HG03521 (cell line): ENCODE results near the gene C19orf25.

Experiments
- ATAC-seq: cut with Tn5 transposase; IDR thresholded peaks from one replicate; pipeline ENCODE4 v1.9.1; 2021; ENCODE audit warnings: mild to moderate bottlenecking, moderate library complexity; ENCODE audit not compliant: unreplicated experiment

Gene C19orf25

GRCh38 chr19:1467490-1468273 lies 11.3 kb downstream of the C19orf25 start:
- ATAC-seq, result no peak

DNA sequence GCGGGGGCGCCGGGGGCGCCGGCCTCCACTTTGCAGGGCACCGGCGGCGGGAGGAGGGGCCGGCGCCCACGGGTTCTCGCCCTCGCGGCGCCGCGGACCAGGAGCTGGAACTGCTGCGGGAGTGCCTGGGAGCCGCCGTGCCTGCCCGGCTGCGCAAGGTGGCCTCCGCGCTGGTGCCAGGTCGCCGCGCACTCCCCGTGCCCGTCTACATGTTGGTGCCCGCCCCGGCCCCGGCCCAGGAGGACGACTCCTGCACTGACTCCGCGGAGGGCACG lies 11.9 kb downstream of the C19orf25 start:
- ATAC-seq, result no peak

- ATAC-seq, result no peak
Measured at GRCh38 chr19:1466461-1467214, 12.4 kb downstream of the C19orf25 start.

DNA sequence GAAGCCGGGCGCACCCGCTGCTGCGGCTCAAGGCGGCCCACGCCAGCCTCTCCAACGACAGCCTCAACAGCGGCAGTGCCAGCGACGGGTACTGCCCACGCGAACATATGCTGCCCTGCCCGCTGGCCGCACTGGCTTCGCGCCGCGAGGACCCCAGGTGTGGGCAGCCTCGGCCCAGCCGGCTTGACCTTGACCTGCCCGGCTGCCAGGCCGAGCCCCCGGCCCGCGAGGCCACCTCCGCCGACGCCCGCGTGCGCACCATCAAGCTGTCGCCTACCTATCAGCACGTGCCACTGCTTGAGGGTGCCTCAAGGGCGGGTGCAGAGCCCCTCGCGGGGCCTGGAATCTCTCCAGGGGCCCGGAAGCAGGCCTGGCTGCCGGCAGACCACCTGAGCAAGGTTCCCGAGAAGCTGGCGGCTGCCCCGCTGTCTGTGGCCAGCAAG lies 13.0 kb downstream of the C19orf25 start:
- ATAC-seq, result no peak

DNA sequence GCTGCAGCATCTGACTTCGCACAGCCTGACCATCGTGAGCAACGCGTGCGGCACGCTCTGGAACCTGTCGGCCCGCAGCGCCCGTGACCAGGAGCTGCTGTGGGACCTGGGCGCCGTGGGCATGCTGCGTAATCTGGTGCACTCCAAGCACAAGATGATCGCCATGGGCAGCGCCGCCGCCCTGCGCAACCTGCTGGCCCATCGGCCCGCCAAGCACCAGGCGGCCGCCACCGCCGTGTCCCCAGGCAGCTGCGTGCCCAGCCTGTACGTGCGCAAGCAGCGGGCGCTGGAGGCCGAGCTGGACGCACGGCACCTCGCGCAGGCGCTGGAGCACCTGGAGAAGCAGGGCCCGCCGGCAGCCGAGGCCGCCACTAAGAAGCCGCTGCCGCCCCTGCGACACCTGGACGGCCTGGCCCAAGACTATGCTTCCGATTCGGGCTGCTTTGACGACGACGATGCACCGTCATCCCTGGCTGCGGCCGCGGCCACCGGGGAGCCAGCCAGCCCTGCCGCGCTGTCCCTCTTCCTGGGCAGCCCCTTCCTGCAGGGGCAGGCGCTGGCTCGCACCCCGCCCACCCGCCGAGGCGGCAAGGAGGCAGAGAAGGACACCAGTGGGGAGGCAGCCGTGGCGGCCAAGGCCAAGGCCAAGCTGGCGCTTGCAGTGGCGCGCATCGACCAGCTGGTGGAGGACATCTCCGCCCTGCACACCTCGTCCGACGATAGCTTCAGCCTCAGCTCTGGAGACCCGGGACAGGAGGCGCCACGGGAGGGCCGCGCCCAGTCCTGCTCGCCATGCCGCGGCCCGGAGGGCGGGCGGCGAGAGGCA lies 13.6 kb downstream of the C19orf25 start:
- no peak for ATAC-seq

DNA sequence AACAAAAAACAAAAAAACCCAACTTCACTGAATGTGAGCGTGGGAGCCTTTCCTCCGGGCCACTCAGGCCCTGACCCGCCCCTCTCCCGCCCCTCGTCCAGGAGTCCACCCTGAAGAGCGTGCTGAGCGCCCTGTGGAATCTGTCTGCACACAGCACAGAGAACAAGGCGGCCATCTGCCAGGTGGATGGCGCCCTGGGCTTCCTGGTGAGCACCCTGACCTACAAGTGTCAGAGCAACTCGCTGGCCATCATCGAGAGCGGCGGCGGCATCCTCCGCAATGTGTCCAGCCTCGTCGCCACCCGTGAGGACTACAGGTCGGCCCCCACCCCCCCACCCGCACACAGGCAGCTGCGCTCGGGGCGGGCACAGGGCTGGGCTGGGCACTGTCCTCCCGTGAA lies 17.2 kb downstream of the C19orf25 start:
- no peak for ATAC-seq

- ATAC-seq, result no peak
Measured at GRCh38 chr19:1460033-1460995, 18.7 kb downstream of the C19orf25 start.

DNA sequence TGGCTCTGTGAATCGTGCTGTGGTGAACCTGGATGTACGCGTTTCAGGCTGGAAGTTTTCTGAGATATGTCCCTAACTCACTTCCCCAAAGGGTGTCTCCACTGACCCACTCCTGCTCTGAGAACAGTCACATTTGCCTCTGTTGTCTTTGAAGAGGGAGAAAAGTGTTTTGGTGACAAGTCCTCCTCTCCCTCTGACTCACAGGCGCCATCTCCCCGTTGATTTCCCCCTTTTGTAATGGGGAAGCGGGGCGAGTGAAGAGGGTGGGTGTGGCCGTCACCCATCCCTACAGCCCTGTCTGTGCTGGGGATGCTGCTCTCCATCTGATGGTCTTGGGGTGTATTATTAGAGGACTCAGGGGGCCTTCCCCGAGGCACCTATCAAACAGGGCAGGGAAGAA lies 19.5 kb downstream of the C19orf25 start:
- ATAC-seq, result no peak

- ATAC-seq, result no peak
Measured at GRCh38 chr19:1457892-1458291, 21.1 kb downstream of the C19orf25 start.

DNA sequence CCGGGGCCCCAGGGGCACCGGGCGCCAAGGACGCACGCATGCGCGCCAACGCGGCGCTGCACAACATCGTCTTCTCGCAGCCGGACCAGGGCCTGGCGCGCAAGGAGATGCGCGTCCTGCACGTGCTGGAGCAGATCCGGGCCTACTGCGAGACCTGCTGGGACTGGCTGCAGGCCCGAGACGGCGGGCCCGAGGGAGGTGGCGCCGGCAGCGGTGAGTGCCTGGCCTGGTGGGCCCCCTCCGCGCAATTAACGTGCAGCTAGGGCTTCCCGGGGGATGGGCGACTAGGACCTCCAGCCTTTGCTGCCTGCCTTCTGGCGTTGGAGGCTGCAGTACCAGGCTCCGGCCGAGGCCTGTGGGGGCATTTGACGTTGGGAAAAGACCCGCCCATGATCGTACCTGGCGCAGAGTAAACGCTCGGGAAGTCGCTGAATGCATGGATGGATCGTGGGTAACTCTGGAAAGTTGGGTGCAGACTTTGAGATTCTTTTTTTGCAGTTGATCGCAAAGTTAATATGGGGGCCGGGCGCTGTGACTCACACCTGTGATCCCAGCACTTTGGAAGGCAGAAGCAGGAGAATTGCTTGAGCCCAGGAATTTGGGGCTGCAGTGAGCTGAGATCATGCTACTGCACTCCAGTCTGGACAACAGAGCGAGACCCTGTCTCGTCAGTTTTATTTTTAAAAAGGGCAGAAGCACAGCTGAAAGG lies 21.8 kb downstream of the C19orf25 start:
- no peak for ATAC-seq

- no peak for ATAC-seq
Measured at GRCh38 chr19:1456121-1456900, 22.7 kb downstream of the C19orf25 start.

DNA sequence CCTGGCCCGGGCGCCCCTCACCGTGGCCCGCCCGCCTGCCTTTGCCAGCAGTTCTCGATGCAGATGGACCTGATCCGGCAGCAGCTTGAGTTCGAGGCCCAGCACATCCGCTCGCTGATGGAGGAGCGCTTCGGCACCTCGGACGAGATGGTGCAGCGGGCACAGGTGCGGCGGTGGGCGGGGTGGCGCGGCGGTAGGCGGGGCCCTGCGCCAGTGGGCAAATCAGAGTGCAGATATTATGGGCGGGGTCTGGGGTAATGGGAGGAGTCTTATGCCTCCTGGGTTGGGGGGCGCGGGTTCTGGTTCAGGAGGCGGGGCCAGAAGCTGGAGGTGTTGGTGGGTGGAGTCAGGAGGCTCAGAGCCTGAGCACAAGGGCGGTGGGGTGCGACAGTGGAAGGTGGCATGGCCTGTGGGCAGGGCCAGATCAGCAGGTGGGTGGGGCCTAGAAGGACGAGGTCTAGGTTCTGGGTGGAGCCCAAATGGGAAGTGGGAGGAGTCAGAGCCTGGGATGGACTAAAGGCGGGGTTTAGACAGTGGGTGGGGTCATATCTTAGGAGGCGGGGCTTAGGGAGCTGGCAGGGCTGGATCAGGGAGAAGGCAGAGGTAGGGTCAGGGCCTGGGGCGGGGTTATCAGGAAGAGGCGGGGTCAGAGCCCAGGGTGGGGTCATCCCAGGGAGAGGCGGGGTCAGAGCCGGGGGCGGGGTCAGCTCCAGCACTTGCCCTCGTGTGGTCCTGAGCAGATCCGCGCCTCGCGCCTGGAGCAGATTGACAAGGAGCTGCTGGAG lies 23.5 kb downstream of the C19orf25 start:
- no peak for ATAC-seq

GRCh38 chr19:1455002-1455335 lies 24.0 kb downstream of the C19orf25 start:
- ATAC-seq, result no peak

DNA sequence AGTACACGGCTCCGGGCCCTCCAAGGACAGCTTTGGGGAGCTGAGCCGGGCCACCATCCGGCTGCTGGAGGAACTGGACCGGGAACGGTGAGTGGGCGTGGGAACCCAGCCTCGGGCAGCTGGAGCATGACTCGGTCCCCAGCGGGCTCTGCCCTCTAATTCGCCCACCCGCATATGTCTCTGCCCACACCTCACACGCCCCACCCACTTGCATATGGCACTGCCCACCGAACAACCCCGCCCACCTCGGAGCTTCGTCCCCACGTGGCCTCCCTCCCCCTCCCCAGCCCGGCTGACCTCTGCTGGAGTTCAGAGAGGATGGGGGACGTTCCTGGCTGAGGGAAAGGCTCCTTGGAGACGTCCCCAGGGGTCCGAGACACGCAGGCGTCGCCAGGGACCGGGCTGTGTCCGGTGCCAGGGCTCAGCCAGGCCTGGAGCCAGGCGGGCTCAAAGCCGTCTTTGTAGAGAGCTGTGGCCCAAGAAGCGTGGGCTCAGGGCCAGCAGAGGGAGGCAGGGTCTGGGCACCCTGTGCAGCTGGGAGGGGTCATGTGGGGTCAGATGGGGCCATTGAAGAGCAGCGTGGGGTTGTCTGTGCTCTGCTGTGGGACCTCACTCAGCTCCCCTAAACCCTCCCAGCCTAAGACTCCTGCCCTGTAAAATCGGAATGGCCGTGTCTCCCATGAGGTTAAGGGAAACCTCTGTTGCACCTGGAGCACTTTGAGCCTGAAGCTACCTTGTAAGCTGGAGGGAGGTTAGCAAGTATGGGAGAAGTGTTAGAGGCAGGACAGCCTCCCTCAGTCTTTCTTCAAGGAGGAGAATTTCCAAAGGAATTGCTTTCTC lies 25.3 kb downstream of the C19orf25 start:
- no peak for ATAC-seq

DNA sequence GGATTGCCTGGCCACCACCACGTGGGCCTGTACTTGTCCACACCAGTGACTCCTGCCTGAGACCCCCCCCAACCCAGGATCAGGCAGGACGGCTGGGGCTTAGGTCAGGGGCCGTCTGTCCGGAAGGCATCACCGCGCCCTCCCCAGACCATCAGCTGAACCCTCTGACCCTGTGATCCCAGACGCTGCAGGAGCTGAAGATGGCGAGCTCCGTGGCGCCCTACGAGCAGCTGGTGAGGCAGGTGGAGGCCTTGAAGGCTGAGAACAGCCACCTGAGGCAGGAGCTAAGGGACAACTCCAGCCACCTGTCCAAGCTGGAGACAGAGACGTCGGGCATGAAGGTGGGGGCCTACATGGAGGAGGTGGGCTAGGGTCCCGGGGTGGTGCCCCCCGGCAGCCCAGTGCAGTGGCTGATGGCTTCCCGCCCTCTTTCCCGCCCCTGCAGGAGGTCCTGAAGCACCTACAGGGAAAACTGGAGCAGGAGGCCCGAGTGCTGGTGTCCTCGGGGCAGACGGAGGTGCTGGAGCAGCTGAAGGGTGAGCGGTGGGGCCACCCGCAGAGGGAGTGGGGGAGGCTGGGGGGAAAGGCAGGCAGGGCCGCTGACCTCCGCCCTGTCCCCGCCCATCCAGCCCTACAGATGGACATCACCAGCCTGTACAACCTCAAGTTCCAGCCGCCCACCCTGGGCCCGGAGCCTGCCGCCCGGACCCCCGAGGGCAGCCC lies 26.1 kb downstream of the C19orf25 start:
- no peak for ATAC-seq

- no peak for ATAC-seq
Measured at GRCh38 chr19:1451916-1452801, 26.9 kb downstream of the C19orf25 start.
